Upper lobe of left lung (tissue), 4 donors: ENCODE data around the gene NBL1.

Experiments used
- EP300 ChIP-seq, 4 donors: sonication (generic); formaldehyde crosslinking; IDR thresholded peaks; one replicate each; pipeline ENCODE4 v1.5.1; 2017; ENCODE audit warnings: antibody characterized with exemption in 4 of 4, control low read depth in 2 of 4
- TF ChIP-seq, protein P1 (sequence below), 6 experiments: fragments of 450-650 bp in 4 of 6; fragments of 200-600 bp in 2 of 6; sonication (generic) in 2 of 6; IDR thresholded peaks; one replicate each; pipeline ENCODE4 v1.5.1; 2016 to 2019; ENCODE audit warnings: antibody characterized with exemption in 6 of 6

DNA sequence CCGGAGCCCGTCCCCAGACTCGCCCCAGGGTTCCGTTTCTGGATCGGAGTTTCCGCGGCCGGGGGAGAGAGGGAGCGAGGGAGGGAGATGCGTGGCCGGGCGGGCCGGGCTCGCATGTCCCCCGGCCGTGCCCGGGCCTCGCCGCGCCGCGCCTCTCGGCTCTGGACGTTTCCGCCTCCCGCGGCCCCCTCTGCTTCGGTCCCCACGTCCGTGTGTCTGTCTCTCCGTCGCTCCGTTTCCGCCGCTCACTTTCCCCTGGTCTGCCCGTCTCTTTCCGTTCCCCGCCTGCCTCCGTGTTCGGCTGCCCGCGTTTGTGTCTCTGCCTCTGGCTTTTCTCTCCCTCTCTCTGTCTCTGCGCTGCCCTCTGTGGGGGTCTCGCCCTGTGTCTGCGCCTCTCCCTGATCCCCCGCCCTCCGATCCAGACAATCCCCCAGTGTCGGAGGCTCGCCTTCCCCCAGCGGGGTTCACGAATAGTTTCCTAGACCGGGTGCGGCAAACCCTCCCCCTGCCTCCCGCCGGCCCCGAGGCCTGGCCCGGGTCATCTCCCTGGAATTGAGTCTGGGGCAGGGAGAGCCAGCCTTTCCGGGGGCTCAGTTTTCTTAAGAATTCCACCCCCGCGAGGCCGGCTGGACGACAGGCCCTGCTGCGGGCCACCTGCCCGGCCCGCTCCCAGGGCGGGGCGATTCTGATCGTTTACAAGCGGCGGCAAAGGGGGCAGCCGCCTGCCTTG, 735 bp downstream of the NBL1 start:
- TF ChIP-seq EP300 (IDR thresholded peaks at IDR 0.05), result no peak
- TF ChIP-seq, protein P1, sequence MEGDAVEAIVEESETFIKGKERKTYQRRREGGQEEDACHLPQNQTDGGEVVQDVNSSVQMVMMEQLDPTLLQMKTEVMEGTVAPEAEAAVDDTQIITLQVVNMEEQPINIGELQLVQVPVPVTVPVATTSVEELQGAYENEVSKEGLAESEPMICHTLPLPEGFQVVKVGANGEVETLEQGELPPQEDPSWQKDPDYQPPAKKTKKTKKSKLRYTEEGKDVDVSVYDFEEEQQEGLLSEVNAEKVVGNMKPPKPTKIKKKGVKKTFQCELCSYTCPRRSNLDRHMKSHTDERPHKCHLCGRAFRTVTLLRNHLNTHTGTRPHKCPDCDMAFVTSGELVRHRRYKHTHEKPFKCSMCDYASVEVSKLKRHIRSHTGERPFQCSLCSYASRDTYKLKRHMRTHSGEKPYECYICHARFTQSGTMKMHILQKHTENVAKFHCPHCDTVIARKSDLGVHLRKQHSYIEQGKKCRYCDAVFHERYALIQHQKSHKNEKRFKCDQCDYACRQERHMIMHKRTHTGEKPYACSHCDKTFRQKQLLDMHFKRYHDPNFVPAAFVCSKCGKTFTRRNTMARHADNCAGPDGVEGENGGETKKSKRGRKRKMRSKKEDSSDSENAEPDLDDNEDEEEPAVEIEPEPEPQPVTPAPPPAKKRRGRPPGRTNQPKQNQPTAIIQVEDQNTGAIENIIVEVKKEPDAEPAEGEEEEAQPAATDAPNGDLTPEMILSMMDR (IDR thresholded peaks at IDR 0.05), result no peak
